Sigmoid colon (tissue), 4 donors: ENCODE results near the gene UGT1A5.

Source experiments
- EP300 ChIP-seq, 4 donors: sonication (generic); formaldehyde crosslinking; IDR thresholded peaks; one replicate each; pipeline ENCODE4 v1.6.1; 2017; ENCODE audit warnings: antibody characterized with exemption in 4 of 4
- POLR2A ChIP-seq, 2 donors: fragments of 450-650 bp; IDR thresholded peaks; one replicate each; pipeline ENCODE4 v1.6.1; 2016; ENCODE audit warnings: antibody characterized with exemption in 2 of 2, mild to moderate bottlenecking in 2 of 2, moderate library complexity in 2 of 2
- POLR2AphosphoS5 ChIP-seq, 4 donors: sonication (generic); formaldehyde crosslinking; IDR thresholded peaks; one replicate each; pipeline ENCODE4 v1.6.1; 2017; ENCODE audit warnings: antibody characterized with exemption in 4 of 4
- TF ChIP-seq, protein P1 (sequence below), 4 experiments: fragments of 450-650 bp in 3 of 4; fragments of 200-600 bp in 1 of 4; IDR thresholded peaks; one replicate each; pipeline ENCODE4 v1.5.1; 2016 to 2019; ENCODE audit warnings: antibody characterized with exemption in 4 of 4, mild to moderate bottlenecking in 3 of 4, moderate library complexity in 2 of 4

DNA sequence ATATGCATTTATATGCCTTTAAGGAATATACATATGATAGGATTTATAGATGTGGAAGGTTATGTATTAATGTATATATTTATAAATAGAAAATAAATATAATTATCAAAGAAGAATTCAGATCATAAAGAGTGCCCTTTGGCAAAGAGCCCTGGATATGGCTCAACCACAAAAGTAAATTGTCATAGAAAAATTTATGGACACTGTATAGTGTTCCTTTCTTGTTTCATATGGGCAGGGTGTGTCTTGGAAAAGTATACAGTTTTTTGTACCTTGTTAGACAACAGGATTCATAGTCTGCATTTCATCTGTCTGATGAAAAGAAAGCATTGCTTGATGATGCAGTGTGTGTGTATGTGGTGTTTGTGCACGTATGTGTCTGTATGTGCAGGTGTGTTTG is 28.1 kb upstream of the UGT1A5 start:
- TF ChIP-seq, protein P1, sequence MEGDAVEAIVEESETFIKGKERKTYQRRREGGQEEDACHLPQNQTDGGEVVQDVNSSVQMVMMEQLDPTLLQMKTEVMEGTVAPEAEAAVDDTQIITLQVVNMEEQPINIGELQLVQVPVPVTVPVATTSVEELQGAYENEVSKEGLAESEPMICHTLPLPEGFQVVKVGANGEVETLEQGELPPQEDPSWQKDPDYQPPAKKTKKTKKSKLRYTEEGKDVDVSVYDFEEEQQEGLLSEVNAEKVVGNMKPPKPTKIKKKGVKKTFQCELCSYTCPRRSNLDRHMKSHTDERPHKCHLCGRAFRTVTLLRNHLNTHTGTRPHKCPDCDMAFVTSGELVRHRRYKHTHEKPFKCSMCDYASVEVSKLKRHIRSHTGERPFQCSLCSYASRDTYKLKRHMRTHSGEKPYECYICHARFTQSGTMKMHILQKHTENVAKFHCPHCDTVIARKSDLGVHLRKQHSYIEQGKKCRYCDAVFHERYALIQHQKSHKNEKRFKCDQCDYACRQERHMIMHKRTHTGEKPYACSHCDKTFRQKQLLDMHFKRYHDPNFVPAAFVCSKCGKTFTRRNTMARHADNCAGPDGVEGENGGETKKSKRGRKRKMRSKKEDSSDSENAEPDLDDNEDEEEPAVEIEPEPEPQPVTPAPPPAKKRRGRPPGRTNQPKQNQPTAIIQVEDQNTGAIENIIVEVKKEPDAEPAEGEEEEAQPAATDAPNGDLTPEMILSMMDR (IDR thresholded peaks at IDR 0.05): no peak
- TF ChIP-seq POLR2A (IDR thresholded peaks at IDR 0.05): no peak
- no peak for TF ChIP-seq POLR2AphosphoS5 (IDR thresholded peaks at IDR 0.05)
- no peak for TF ChIP-seq EP300 (IDR thresholded peaks at IDR 0.05)
